ENCODE measurements around the gene TEX19. TPM values are rescaled to one million over a fixed set of nuclear protein-coding genes. Genes with fewer than 3 reads are reported as not detected.

TEX19 gene
- total and polyA plus RNA-seq, 2 of the 8 experiments (the other 6 are each of a cell fraction or from before 2014, with no cell fraction given), result 0.54 to 0.80 TPM

- Histone ChIP-seq H2BK15ac (ENCODE audit: low read length) (no peak overlapping the region), H3K79me1 (ENCODE audit: low read depth, low read length) (no peaks in the 10 kb centered on the region), H3K9me3 (ENCODE audit: insufficient read depth in 2 of 2, low read depth in 1 of 2, low read length in 1 of 2) (no peaks in the 10 kb centered on the region), H2AK5ac (ENCODE audit: low read depth, low read length) (no peak overlapping the region), H2AFZ (ENCODE audit: low read length) (no peak overlapping the region), H2BK20ac (ENCODE audit: low read length) (no peak overlapping the region), H2BK5ac (ENCODE audit: low read depth, low read length) (no peak overlapping the region), H3K23me2 (ENCODE audit: low read depth, low read length) (no peaks in the 10 kb centered on the region), H3K4ac (replicated peaks; ENCODE audit: insufficient read length, low read depth, low read length) (no peak overlapping the region), H3K56ac (replicated peaks; ENCODE audit: insufficient read length, low read depth, low read length) (no peak overlapping the region), H3K79me2 (ENCODE audit: control insufficient read depth in 1 of 2, insufficient read depth in 2 of 2, low read length in 2 of 2) (no peaks in the 10 kb centered on the region), H3K18ac (ENCODE audit: extremely low read depth, low read length) (no peak overlapping the region), H3K4me3 (ENCODE audit: extremely low read depth in 1 of 4, insufficient read depth in 2 of 4, low read depth in 3 of 4, low read length in 4 of 4) (no peak overlapping the region), H3K14ac (ENCODE audit: insufficient read length) (no peak overlapping the region), H4K5ac (ENCODE audit: insufficient read length, low read depth, low read length) (no peak overlapping the region), H3K4me1 (replicated peaks in 1 of 4; ENCODE audit: control insufficient read depth in 3 of 4, insufficient read depth in 4 of 4, low read length in 3 of 4) (no peaks in the 10 kb centered on the region; a peak in 1 of 7 replicates), H4K8ac (ENCODE audit: extremely low read depth, insufficient read depth, low read length) (no peak overlapping the region), H2BK12ac (ENCODE audit: low read depth, low read length) (no peak overlapping the region), H2BK120ac (replicated peaks; ENCODE audit: low read depth, low read length) (no peak overlapping the region), H3K36me3 (ENCODE audit: control insufficient read depth in 2 of 4, insufficient read depth in 4 of 4, low read length in 3 of 4) (0 out of 8 replicates have a peak, but pooled peaks cover 0 to 2% (median 0%) of the 10 kb centered on the region in 4 experiments), H3K27ac (ENCODE audit: low read depth, low read length) (no peak overlapping the region), H4K91ac (replicated peaks; ENCODE audit: insufficient read length, low read length) (no peak overlapping the region), H3K27me3 (replicated peaks in 1 of 4; ENCODE audit: control insufficient read depth in 3 of 4, extremely low read depth in 1 of 4, insufficient read depth in 3 of 4, low read length in 3 of 4) (no peaks in the 10 kb centered on the region), H3K23ac (ENCODE audit: insufficient read length) (no peak overlapping the region), H3K9ac (replicated peaks in 1 of 4; ENCODE audit: extremely low read depth in 1 of 4, low read depth in 3 of 4, low read length in 3 of 4) (no peak overlapping the region), H4K20me1 (replicated peaks in 1 of 2; ENCODE audit: control insufficient read depth in 1 of 2, insufficient read depth in 2 of 2, low read length in 2 of 2) (no peaks in the 10 kb centered on the region), H3K4me2 (ENCODE audit: insufficient read depth in 1 of 2, low read depth in 2 of 2, low read length in 2 of 2) (no peak overlapping the region)
- 97% methylated on average over 14 of the region's 23 CpGs; no CpG with 5 or more reads in 1 of the 2 experiments for WGBS, 2 experiments (ENCODE audit: extremely low coverage in 1 of 2, insufficient coverage in 1 of 2, insufficient read length in 1 of 2, insufficient replicate concordance in 2 of 2, low coverage in 1 of 2, low lambda C conversion rate in 2 of 2, missing lambda C conversion rate in 1 of 2)
- POLR2A ChIA-PET (ENCODE audit: partially characterized antibody), result interaction anchor here (0.6 kb wide), 1 partner anchor 47 kb away, joined by 3 read pairs; no protein-coding TSS in a partner anchor
- no peak for FAIRE-seq
- DNase-seq (ENCODE audit: low read depth in 1 of 2, low spot score in 2 of 2), result no peak
- CTCF ChIA-PET (ENCODE audit: partially characterized antibody), result interaction anchor here (0.5 to 1.2 kb wide), 2 partner anchors 18 to 39 kb away, joined by 3 to 5 read pairs; no protein-coding TSS in a partner anchor
- TF ChIP-seq CBX5 (IDR thresholded peaks at IDR 0.05; ENCODE audit: low read depth, low read length) (no peak), NANOG (IDR thresholded peaks at IDR 0.05; ENCODE audit: insufficient read depth, low read depth, low read length, poor library complexity, severe bottlenecking) (no peak), HDAC6 (IDR thresholded peaks at IDR 0.05; ENCODE audit: low read depth, low read length) (no peak), KDM4A (IDR thresholded peaks at IDR 0.05; ENCODE audit: low read depth, low read length, severe bottlenecking) (no peak), RNF2 (IDR thresholded peaks at IDR 0.05; ENCODE audit: borderline replicate concordance, low read depth, low read length, missing control alignments, poor library complexity, severe bottlenecking) (no peak), EZH2 (IDR thresholded peaks at IDR 0.05; ENCODE audit: low read depth, low read length, severe bottlenecking) (no peak), TBP (IDR thresholded peaks at IDR 0.05; ENCODE audit: low read depth, low read length) (no peak), SP1 (IDR thresholded peaks at IDR 0.05; ENCODE audit: low read depth, low read length) (no peak), CHD1 (IDR thresholded peaks at IDR 0.05; ENCODE audit: low read depth, low read length) (no peak)
Observed at GRCh38 chr17:82391496-82392066, 32.5 kb downstream of the TEX19 start.
